ENCODE measurements around the gene CNPY2.
"Not testable (repeated sequence)": the region's sequence is repeated elsewhere in the genome, so short reads cannot be mapped to it uniquely, and the experiment has no call there.

CNPY2 gene

DNA sequence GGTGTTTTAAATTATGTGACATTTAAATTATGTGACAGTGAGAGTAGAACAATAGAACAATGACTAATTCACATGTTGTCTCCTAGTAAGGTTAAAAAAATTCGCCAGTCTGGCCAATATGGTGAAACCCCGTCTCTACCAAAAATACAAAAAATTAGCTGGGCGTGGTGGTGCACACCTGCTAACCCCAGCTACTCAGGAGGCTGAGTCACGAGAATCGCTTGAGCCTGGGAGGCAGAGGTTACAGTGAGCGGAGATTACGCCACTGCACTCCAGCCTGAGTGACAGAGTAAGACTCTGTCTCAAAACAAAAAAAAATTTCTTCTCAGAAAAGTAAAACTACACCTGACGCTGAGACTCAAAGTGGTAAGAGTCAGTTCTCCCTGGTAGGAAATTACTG lies 18.4 kb downstream of the CNPY2 start:
- no peak for DNase-seq (ENCODE audit: low read depth)

DNA sequence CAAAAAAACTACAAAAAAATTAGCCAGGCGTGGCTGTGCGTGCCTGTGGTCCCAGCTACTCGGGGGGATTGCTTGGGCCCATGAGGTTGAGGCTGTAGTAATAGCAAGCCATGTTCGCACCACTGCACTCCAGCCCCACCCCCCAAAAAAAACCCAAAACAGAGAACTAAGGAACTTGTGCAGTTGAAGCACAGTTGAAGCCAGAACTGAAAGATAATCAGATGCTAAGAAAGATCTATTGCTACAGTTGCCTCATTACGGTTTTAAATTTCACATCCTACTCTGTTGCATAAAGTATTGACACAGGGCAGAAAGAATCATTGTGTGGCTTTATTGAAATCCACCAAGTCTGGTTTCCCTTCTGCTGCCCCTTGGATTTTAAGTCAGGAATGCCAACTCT lies 19.5 kb downstream of the CNPY2 start:
- DNase-seq (ENCODE audit: low read depth), result no peak

GRCh38 chr12:56293795-56294194 lies 22.0 kb downstream of the CNPY2 start:
- DNase-seq (ENCODE audit: low read depth), result no peak

GRCh38 chr12:56288705-56289387 lies 26.9 kb downstream of the CNPY2 start:
- DNase-seq (ENCODE audit: low read depth), result no peak

GRCh38 chr12:56286044-56286830 lies 29.6 kb downstream of the CNPY2 start:
- DNase-seq (ENCODE audit: low read depth), result no peak

DNA sequence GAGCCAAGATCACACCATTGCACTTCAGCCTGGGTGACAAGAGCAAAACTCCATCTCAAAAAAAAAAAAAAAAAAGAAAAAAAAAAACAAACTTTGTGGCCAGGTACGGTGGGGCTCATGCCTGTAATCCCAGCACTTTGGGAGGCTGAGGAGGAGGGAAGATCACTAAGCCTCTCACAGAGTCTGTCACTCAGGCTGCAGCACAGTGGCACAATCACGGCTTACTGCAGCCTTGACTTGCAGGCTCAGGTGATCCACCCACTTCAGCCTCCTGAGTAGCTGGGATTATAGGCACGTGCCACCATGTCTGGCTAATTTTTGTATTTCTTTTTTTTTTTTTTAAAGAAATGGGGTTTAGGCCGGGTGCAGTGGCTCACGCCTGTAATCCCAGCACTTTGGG lies 31.5 kb downstream of the CNPY2 start:
- DNase-seq (ENCODE audit: low read depth), result not testable (repeated sequence)

DNA sequence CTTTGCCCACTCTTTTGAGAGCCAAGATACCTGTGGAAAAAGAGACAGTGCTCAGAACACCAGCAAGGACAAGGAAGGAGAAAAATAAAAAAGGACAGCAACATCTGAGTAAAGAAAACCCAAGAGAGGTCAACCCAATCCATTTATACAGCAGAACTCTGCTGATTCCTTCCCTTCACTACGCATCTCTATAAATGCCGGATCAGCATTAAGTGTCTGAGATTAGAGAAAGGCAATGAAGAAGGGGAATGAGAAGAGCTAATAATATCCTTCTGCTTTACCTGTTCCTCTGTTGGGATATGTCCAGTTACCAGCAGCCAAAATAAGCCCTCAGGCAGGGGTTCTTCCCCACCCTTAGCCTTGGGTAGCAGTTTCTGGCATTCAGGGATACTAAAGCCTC lies 33.2 kb downstream of the CNPY2 start:
- DNase-seq (ENCODE audit: low read depth), result no peak

GRCh38 chr12:56282030-56282429 lies 33.8 kb downstream of the CNPY2 start:
- DNase-seq (ENCODE audit: low read depth), result no peak

GRCh38 chr12:56280849-56281248 lies 34.9 kb downstream of the CNPY2 start:
- no peak for DNase-seq (ENCODE audit: low read depth)

DNA sequence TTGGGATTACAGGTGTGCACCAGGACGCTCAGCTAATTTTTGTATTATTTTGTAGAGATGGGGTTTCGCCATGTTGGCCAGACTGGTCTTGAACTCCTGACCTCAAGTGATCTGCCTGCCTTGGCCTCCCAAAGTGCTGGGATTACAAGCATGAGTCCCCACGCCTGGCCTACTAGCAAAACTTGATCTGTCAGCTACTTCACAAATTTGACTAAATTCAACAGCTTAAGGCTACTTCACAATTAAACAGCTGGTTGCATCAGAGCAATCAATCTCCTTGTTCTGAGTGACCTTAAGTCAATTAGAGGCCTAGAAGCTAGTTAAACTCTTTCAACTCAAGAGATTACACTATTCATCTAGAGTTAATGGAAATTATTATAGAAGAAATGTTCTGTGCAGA lies 36.9 kb downstream of the CNPY2 start:
- no peak for DNase-seq (ENCODE audit: low read depth)

- no peak for DNase-seq (ENCODE audit: low read depth)
These were observed 41.5 kb downstream of the CNPY2 start for GRCh38 chr12:56274299-56274698.

DNA sequence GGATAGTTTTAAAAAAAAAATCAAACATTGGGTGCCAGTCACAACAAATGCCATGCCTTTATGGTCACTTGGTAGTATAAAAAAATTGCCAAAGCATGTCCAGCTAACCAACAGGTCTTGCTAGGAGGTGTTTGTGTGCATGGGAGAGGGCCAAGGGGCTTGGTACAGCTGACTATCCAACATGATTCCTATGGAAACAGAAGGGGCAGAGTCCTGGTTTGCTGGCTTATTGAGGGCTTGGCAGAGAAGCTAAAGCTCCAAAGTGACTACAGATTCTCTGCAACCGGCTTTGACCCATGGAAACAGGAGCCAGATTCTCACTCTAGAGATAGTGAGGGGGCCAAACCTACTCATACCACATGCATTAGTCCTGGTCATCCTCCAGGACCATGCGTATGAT lies 43.3 kb downstream of the CNPY2 start:
- not testable (repeated sequence) for DNase-seq (ENCODE audit: low read depth)

DNA sequence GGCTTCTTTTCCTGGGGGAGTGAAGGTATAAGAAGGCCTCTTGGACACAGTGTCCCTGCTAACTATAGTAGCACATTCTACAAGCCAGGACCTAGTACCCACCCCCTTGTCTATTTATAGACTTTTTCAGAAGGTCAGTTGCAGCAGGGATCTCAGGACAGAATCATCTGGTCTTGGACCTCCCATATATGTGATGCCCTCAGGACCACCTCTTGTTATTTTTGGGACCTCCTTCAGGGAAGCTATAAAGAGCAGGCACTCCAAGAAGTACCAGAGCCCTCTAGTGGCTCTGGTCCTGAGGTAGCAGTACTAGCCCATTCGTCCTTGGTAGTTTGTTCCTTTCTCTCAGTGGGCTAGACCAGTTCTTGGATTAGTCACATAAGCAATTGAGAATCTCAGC lies 44.8 kb downstream of the CNPY2 start:
- DNase-seq (ENCODE audit: low read depth), result no peak

GRCh38 chr12:56267443-56268071 lies 48.2 kb downstream of the CNPY2 start:
- DNase-seq (ENCODE audit: low read depth), result no peak

GRCh38 chr12:56266693-56267442 lies 48.9 kb downstream of the CNPY2 start, which contains the start of gene COQ10A:
COQ10A (plus strand) TSS chr12:56266942; CDS start chr12:56267119, 177 bp downstream.
- peak; percentile 80 for DNase-seq (ENCODE audit: low read depth)

DNA sequence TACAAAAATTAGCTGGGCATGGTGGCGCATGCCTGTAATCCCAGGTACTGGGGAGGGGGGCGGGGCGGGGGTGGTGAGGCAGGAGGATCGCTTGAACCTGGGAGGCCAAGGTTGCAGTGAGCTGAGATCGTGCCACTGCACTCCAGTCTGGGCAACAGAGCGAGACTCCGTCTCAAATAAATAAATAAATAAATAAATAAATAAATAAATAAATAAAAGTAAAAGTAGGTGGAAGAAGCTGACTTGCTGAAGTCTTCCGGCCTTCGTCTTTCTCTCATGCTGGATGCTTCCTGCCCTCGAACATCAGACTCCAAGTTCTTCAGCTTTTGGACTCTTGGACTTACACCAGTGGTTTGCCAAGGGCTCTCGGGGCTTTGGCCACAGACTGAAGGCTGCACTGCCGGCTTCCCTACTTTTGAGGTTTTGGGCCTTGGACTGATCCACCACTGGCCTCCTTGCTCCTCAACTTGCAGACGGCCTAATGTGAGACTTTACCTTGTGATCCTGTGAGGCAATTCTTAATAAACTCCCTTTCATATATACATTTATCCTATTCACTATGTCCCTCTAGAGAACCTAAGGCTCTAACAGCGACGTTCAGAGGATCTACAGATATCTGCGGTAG lies 49.6 kb downstream of the CNPY2 start:
- DNase-seq (ENCODE audit: low read depth), result not testable (repeated sequence)

DNA sequence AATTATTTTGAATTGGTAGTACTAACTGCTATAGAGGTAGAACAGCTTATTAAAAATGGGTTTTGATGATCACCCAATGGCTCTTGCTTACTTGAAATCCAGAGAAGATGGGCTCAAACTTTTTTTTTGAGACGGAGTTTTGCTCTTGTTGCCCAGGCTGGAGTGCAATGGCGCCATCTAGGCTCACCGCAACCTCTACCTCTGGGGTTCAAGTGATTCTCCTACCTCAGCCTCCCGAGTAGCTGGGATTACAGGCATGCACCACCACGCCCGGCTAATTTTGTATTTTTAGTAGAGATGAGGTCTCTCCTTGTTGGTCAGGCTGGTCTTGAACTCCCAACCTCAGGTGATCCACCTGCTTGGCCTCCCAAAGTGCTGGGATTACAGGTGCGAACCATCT lies 52.8 kb downstream of the CNPY2 start:
- not testable (repeated sequence) for DNase-seq (ENCODE audit: low read depth)

GRCh38 chr12:56261503-56262232 lies 54.1 kb downstream of the CNPY2 start:
- no peak for DNase-seq (ENCODE audit: low read depth)

DNA sequence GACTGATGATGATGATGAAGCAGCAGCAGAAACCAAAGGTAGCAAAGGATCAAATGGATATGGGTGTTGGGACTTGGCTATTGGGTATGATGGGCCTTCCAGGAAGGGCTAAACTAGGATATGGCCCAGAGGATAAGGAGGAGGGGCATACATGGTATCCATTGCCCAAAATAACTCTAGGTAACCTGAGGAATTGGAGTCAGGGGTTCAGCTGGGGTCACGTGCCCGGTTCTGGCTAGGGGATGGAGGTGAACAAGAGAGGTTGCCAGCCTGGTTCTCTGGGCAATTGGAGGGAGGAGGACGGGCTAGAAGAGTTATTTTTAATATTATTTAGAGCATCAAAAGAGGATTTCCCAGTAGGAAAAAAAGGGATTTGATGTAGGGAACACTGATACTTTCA lies 54.9 kb downstream of the CNPY2 start:
- no peak for DNase-seq (ENCODE audit: low read depth)

DNA sequence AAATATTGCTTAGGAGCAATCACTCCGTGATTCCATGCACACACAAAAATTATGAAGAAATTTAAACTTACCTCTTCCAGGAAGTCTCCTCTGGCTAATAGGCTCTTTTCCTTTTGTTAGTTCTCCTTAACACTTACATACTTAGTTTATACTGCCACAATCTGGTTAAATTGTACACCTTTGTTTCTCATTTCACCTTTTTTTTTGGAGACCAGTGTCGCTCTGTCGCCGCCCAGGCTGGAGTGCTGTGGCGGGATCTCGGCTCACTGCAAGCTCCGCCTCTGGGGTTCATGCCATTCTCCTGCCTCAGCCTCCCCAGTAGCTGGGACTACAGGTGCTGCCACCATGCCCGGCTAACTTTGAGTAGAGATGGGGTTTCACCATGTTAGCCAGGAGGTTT lies 55.4 kb downstream of the CNPY2 start:
- DNase-seq (ENCODE audit: low read depth), result no peak
